NCI-H1694 (cell line): Measurements from ENCODE around the gene PDZD4.
"Not testable (repeated sequence)": the region's sequence is repeated elsewhere in the genome, so short reads cannot be mapped to it uniquely, and the experiment has no call there.

Experiments used
- DNase-seq: peaks from one replicate; lab custom pipeline; 2025; lab: John Stamatoyannopoulos, UW

PDZD4 gene

GRCh38 chrX:153831429-153832150 lies 1.2 kb upstream of the PDZD4 start:
- no peak for DNase-seq

GRCh38 chrX:153830640-153831428 lies 490 bp upstream of the PDZD4 start:
- no peak for DNase-seq

DNA sequence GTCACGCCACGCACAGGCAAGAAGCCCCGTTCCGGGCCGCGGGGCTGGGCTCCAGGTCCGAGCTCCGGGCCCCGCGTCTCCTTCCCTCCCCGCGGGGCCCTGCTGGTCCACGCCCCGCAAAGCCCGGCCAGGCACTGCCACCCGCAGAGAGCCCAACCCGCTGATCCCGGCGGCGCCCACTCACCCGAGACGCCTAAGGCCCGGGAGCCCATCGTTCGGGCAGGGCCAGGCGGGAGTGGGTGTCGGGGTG lies 870 bp downstream of the PDZD4 start:
- DNase-seq: no peak

DNA sequence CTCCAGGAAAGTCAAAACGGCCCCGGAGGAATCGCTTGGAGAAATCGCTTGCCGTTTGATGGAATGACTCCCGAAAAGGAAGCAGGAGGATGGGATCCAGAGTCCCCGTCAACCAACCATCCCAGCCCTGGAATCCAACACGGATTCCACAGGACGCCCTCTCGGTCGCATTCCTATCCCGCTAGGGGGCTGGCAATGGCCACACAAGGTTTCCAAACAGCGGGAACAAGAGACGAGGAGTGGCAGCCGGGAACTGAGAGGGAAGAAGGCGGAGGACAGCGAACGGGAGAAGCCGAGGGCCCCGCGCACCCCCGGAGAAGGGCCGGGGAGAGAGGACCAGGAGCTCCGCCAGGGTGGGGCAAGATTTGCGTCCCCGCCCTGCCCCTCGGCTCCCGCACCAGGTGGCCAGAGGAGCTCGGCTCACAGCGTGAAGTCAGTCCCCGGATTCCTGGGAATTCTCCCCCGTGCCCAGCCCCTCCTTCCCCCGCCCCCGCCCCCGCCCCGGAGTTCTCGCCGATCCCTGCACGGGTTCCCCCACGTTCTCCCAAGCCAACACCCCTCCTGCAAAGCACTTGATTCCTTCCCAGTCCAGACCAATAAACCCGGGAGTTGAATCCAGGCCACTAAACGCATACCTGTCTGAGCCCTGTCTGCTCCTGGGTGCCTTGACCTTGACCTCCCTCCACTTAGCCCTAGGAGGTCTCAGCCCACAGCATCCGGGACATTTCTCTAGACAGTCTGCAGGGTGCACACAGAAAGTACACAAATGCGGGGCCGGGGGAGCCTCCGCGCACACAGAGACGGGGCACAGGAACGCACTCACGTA lies 1.4 kb downstream of the PDZD4 start:
- DNase-seq: peak; percentile 19

- DNase-seq: no peak
Measured at GRCh38 chrX:153828308-153828707, 2.0 kb downstream of the PDZD4 start.

DNA sequence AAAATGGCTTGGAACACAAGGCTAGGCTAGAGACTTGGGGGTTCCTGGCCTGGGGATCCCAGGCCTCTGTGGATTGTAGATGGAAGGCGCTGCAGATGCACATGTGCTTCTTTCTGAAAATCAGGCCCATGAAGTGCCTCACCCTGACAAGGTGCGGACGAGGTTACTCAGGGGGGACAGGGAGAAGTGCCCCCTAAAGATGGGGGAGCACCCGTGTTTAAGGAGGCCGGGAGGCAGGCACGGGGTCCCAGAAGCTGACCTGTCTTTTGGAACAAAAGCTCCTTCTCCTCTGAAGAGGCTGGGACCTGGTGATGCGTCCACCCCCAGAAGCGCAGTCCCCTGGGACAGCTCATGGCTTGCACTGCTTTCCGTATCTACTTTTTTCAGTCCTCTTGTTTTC lies 2.4 kb downstream of the PDZD4 start:
- DNase-seq: no peak

GRCh38 chrX:153827016-153827415 lies 3.3 kb downstream of the PDZD4 start:
- no peak for DNase-seq

GRCh38 chrX:153825042-153825441 lies 5.3 kb downstream of the PDZD4 start:
- DNase-seq: no peak

GRCh38 chrX:153824348-153824747 lies 6.0 kb downstream of the PDZD4 start:
- DNase-seq: no peak

DNA sequence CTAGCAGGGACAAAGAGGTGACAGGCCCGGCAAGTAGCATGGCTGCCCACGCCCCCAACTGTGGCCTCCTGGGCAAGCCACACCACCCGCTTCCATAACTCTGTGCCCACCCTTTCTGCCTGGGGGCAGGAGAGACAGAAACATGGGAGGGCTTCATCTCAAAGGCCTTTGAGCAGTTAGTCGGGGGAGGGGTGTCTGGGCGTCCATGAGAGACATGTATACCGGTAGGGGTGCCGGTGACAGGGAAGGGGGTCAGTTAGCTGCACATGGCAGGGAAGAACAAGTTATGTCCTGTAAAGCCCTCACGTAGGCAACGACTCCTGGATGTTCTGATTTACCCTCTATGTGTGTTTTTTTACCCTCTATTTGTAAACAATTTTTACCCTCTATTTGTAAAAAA lies 9.3 kb downstream of the PDZD4 start:
- DNase-seq: no peak

DNA sequence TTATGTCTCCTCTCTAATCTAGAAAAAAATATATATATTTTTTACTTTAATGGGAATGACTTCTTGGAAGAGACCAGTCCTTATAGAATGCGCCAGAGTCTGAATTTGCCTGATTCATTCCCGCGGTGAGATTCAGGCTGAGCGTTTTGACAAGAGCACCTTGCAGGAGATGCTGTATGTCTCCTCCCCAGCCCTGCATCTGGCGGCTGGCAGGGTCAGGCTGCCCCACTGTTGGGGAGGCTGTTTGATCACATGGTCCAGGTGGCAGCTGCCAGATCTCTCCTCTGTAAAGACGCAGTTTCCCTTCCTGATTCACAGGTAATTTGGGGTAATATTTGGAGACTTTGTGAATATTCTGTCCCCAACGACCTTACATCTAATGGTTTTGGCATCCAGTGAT lies 9.7 kb downstream of the PDZD4 start:
- peak; percentile 24 for DNase-seq

DNA sequence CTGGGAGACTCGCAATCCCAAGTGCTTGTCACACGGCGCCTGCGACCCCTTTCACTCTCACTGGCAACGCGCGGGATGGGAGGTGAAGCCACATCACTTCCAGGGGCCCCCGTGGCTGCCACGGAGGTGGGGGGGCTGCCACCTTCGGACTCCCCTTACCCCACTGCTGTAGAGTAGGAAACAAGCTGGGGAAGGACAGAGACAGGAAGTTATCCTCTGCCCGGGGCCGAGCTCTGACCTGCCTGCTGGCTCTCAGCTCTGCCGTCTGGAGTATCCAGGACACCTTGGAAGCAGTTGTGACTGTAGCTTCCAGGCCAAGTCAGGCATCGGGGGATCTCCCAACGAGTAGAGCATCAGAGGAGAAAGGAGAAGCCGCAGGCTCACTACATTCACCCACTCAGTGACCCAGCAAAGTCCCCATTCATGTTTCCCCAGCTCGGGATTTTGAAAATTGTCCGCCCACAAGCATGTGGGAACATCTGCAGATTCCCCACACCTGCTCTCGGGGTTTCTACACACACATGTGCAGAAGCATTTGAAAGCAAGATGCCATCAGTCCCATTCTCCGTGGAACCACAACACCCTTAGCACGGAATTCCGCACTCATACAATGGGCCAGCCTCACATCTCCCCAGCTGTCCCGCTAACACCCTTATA lies 10.8 kb downstream of the PDZD4 start:
- DNase-seq: no peak

DNA sequence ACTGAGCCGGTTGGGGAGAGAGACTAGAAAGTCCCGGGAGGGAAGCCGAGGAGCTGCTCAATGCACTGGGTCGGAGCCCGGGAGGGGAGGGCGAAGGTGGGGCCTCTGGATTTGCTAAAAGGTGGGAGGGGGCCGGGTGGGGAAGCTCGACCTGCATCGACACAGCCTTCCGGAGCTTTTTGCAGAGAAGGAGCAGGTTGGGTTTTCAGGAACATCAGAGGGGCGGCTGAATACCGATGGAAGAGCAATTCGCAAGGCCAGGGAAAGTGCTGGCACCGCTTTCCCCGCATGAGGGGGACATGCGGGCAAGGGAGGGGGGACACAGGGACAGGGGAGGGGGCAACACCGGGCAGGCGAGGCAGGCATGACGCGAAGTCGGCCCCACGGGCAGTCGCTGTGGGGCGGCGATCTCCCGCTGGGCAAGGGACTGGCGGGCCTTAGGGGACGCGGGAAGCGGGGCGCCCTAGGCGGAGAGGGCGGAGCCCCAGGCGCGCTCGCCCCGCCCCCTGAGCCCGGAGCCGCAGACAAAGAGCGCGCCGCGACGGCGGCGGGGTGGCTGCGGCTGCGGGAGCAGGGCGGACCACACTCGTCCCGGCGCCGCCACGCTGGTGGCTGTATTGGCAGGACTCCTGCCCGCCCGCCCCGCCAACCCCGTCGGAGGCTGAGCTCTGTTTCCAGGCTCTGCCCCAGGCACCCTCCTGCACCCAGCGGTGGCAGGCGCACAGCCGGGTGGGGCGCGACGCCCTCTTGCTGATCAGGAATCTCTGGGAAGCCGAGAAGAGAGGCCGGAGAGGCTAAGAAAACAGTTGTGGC lies 11.6 kb downstream of the PDZD4 start:
- no peak for DNase-seq

- DNase-seq: not testable (repeated sequence)
Measured at GRCh38 chrX:153818064-153818463, 12.3 kb downstream of the PDZD4 start.

- no peak for DNase-seq
Measured at GRCh38 chrX:153816831-153817690, 13.3 kb downstream of the PDZD4 start.

GRCh38 chrX:153814591-153815315 lies 15.6 kb downstream of the PDZD4 start:
- no peak for DNase-seq

DNA sequence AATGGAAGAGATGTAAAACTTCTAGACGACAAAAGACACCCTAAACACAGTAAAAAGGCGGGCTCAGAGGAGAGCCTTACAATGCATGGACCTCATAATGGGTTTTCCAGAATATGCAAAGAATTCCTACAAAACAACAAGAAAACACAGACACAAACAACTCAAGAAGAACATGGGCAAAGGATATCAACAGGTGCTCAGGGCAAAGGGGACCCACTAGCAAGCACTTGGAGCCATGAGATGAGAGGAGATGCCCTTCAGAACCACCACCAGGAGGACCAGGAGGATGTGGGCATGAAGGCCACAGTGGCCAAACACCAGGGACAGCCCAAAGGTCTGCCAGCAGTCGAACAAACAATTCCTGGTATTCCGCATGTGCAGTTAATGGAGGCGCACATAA lies 17.2 kb downstream of the PDZD4 start:
- DNase-seq: no peak

GRCh38 chrX:153812220-153812619 lies 18.1 kb downstream of the PDZD4 start:
- DNase-seq: no peak

- DNase-seq: no peak
Measured at GRCh38 chrX:153807976-153808375, 22.4 kb downstream of the PDZD4 start.

GRCh38 chrX:153806999-153807575 lies 23.3 kb downstream of the PDZD4 start:
- no peak for DNase-seq
